A549 (cell line): ENCODE data around the gene POLR2F.

ENCODE experiments used
- CTCF ChIP-seq: fragments of >200 bp; sonication (Bioruptor Twin); formaldehyde crosslinking; IDR thresholded peaks from 3 replicates; pipeline ENCODE4 v1.5.1; 2016
- JUNB ChIP-seq: fragments of >200 bp; sonication (Bioruptor Twin); formaldehyde crosslinking; IDR thresholded peaks from 2 replicates; pipeline ENCODE4 v1.6.1; 2016
- KDM1A ChIP-seq: fragments of 200-600 bp; sonication (generic); IDR thresholded peaks from 2 replicates; pipeline ENCODE4 v1.6.1; 2016; ENCODE audit warnings: low read depth, mild to moderate bottlenecking
- KDM5A ChIP-seq: fragments of 200-600 bp; sonication (generic); IDR thresholded peaks from 2 replicates; pipeline ENCODE4 v1.6.1; 2016; ENCODE audit warnings: antibody characterized with exemption, mild to moderate bottlenecking
- MAFK ChIP-seq: fragments of 450-650 bp; IDR thresholded peaks from 2 replicates; pipeline ENCODE4 v1.6.1; 2014; ENCODE audit not compliant: partially characterized antibody
- NFE2L2 ChIP-seq: fragments of 150-350 bp; conservative IDR thresholded peaks from 2 replicates; pipeline ENCODE4 v1.6.1; 2014; ENCODE audit warnings: low read length
- NR3C1 ChIP-seq: fragments of >200 bp; sonication (Bioruptor Twin); formaldehyde crosslinking; IDR thresholded peaks from 3 replicates; pipeline ENCODE4 v1.6.1; 2017
- SREBF2 ChIP-seq: fragments of 450-650 bp; IDR thresholded peaks from 2 replicates; pipeline ENCODE4 v1.6.1; 2014; ENCODE audit warnings: mild to moderate bottlenecking, moderate library complexity
- ZNF302 ChIP-seq: fragments of 250-450 bp; sonication (Bioruptor Pico); IDR thresholded peaks from 2 replicates; pipeline ENCODE4 v1.9.0; 2021; ENCODE audit warnings: inconsistent platforms, mild to moderate bottlenecking, moderate library complexity
- TF ChIP-seq, protein P1 (sequence below): fragments of 200-600 bp; sonication (generic); IDR thresholded peaks from 2 replicates; pipeline ENCODE4 v1.6.1; 2016; ENCODE audit warnings: antibody characterized with exemption, mild to moderate bottlenecking, moderate library complexity
- TF ChIP-seq, protein P2 (sequence below): fragments of >200 bp; sonication (Bioruptor Twin); formaldehyde crosslinking; IDR thresholded peaks from 3 replicates; pipeline ENCODE4 v1.6.1; 2016

GRCh38 chr22:37989146-37990045 is 35.9 kb downstream of the POLR2F start:
- TF ChIP-seq, protein P1, sequence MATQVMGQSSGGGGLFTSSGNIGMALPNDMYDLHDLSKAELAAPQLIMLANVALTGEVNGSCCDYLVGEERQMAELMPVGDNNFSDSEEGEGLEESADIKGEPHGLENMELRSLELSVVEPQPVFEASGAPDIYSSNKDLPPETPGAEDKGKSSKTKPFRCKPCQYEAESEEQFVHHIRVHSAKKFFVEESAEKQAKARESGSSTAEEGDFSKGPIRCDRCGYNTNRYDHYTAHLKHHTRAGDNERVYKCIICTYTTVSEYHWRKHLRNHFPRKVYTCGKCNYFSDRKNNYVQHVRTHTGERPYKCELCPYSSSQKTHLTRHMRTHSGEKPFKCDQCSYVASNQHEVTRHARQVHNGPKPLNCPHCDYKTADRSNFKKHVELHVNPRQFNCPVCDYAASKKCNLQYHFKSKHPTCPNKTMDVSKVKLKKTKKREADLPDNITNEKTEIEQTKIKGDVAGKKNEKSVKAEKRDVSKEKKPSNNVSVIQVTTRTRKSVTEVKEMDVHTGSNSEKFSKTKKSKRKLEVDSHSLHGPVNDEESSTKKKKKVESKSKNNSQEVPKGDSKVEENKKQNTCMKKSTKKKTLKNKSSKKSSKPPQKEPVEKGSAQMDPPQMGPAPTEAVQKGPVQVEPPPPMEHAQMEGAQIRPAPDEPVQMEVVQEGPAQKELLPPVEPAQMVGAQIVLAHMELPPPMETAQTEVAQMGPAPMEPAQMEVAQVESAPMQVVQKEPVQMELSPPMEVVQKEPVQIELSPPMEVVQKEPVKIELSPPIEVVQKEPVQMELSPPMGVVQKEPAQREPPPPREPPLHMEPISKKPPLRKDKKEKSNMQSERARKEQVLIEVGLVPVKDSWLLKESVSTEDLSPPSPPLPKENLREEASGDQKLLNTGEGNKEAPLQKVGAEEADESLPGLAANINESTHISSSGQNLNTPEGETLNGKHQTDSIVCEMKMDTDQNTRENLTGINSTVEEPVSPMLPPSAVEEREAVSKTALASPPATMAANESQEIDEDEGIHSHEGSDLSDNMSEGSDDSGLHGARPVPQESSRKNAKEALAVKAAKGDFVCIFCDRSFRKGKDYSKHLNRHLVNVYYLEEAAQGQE = no peak
- TF ChIP-seq CTCF = no peak
- TF ChIP-seq ZNF302 = no peak
- TF ChIP-seq KDM5A = no peak
- no peak for TF ChIP-seq JUNB
- TF ChIP-seq, protein P2, sequence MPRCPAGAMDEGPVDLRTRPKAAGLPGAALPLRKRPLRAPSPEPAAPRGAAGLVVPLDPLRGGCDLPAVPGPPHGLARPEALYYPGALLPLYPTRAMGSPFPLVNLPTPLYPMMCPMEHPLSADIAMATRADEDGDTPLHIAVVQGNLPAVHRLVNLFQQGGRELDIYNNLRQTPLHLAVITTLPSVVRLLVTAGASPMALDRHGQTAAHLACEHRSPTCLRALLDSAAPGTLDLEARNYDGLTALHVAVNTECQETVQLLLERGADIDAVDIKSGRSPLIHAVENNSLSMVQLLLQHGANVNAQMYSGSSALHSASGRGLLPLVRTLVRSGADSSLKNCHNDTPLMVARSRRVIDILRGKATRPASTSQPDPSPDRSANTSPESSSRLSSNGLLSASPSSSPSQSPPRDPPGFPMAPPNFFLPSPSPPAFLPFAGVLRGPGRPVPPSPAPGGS = no peak
- no peak for TF ChIP-seq NFE2L2
- no peak for TF ChIP-seq NR3C1
- TF ChIP-seq KDM1A = no peak
- TF ChIP-seq SREBF2 = no peak
- no peak for TF ChIP-seq MAFK
